ENCODE results near the gene LATS2.

DNA sequence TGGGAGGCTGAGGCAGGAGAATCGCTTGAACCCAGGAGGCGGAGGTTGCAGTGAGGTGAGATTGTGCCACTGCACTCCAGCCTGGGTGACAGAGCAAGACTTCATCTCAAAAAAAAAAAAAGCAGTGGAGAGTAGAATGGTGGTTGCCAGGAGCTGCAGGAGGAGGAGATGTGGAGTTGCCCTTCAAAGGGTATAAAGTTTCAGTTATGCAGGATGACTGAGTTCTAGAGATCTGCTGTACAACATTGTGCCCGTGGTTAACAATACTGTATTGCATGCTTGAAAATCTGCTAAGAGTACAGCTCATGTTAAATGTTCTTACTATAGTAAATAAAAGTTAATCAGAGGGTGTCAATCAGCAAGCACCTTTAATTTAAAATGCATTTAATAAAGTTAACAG lies 28.4 kb upstream of the LATS2 start:
- TF ChIP-seq, protein P1, sequence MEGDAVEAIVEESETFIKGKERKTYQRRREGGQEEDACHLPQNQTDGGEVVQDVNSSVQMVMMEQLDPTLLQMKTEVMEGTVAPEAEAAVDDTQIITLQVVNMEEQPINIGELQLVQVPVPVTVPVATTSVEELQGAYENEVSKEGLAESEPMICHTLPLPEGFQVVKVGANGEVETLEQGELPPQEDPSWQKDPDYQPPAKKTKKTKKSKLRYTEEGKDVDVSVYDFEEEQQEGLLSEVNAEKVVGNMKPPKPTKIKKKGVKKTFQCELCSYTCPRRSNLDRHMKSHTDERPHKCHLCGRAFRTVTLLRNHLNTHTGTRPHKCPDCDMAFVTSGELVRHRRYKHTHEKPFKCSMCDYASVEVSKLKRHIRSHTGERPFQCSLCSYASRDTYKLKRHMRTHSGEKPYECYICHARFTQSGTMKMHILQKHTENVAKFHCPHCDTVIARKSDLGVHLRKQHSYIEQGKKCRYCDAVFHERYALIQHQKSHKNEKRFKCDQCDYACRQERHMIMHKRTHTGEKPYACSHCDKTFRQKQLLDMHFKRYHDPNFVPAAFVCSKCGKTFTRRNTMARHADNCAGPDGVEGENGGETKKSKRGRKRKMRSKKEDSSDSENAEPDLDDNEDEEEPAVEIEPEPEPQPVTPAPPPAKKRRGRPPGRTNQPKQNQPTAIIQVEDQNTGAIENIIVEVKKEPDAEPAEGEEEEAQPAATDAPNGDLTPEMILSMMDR (IDR thresholded peaks at IDR 0.05; ENCODE audit: borderline replicate concordance, extremely low read depth, low read length, poor library complexity, severe bottlenecking) = no peak
- no peak for TF ChIP-seq EZH2 (IDR thresholded peaks at IDR 0.05; ENCODE audit: borderline replicate concordance, low read depth, low read length, severe bottlenecking)

All from DND-41 (cell line).